Renal cortical epithelial cell (primary cell): ENCODE data around the gene LPA. TPM values are rescaled to one million over a fixed set of nuclear protein-coding genes. Genes with fewer than 3 reads are reported as not detected.

Experiments
- DNase-seq: peaks from one replicate; pipeline ENCODE4 v3.0.0-alpha.2; 2011; ENCODE audit warnings: low read depth
- total RNA-seq: library from RNA; depleted of rRNA; stranded (reverse); fragments of >200 nt; gene quantifications from 2 replicates; pipeline ENCODE4 v1.2.3, GENCODE V29; 2014

LPA gene
- total RNA-seq, 1 donor from 2014 or later = not detected

DNA sequence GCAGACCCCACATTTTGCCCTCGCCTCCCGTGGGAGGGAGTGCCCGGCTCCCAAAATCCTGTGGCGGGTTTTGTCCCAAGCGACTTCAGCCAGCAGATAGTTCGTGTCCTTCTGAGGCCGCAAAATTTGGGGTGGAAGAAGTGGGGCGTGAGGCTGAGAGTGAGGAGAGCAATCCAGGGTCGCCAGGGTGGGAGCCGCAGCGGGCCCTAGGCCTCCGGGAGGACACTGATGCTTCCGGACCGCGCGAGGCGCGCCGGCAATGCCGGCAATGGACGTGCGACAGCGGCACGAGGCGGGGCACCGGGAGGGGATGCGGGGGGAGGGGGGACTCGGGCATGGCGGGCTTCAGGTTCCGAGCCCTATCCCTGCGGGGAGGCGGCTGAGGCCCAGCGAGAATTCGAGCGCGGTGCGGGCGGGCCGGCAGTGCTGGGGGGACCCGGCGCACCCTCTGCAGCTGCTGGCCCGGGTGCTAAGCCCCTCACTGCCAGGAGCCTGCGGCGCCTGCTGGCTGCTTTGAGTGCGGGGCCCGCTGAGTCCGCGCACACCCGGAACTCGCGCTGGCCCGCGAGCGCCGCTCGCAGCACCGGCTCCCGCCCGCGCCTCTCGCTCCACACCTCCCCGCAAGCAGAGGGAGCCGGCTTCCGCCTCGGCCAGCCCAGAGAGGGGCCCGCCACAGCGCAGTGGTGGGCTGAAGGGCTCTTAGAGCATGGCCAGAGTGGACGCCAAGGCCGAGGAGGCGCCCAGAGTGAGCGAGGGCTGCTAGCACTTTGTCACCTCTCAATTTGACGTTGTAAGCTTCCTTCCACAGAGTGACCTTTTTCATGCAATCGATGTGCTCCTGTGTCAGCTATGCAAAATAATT is 143.8 kb downstream of the LPA start:
- no peak for DNase-seq

DNA sequence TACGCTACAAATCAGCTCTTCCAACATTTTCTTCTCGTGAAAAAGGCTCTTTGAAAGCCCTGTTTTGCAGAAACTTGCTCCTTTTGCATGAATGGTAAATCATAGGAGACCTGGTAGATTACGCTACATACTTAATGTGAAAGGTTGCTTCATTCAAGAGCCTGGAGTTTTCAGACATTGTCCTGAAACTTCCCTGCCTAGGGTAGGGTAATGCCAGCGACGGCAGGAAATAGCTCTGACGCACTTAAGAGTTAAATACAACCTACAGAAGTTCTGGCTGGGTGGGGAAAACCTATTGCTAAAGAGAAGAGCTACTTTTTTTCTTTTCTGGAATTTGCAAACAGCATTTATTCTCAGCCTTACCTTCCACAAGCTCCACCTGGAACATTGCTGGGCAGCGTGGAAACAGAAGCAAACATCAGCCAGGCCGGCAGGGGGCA is 144.5 kb downstream of the LPA start:
- peak; percentile 38 for DNase-seq

DNA sequence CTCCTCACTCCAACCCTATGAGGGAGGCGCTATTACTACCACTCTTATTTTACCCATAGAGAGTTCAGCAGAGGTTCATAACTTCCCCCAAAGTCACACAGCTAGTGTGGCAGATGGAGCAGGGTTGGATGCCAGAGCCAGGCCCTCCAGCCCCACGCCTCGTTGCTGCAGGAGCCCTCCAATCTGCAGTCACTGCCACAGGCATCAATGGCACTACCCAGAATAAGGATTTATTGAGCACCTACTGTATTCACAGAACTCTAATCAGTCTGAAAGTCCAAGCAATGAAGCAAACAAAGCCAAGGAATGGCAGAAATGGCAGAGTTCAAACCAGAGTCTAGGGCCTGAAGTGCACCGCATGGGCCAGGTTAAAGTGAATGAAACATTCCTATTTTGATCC is 144.9 kb downstream of the LPA start:
- no peak for DNase-seq

DNA sequence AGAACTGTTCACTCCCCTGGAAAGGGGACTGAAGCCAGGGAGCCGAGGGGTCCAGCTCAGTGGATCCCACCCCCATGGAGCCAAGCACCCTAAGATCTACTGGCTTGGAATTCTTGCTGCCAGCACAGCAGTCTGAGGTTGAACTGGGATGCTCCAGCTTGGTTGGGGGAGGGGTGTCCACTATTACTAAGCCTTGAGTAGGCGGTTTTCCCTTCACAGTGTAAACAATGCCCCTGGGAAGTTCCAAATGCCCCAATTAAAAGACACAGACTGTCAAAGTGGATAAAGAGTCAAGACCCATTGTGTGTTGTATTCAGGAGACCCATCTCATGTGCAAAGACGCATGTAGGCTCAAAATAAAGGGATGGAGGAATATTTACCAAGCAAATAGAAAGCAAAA is 150.2 kb downstream of the LPA start:
- peak; percentile 18 for DNase-seq

DNA sequence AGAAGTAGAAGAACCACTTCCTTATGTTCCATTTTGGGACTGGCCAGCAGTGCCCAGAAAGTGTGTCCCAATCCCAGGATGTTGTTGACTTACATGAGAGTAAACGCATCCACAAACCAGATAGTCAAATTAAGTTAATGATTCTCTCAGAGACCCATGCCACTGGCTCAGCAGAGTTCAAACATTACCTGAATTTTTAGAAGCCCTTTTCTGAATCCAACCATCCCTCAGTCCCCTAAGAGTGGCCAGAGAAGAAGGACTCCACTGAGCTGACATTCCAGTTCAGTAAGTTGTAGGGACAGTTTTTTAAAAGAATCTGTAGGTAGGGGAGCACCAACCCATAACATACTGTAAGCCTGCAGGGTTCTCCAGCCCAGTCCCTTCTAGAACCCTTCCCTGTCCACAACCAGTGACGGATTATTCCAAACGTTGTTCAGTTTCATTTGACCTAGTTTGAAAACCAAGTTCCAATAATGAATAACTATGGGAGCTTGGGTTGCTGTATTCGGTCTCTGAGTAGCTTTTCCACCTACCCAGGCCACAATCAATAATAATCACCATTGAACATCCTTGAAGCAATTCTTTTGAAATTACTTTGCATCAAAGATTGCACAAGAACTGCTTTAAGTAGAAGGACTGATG is 153.0 kb downstream of the LPA start:
- DNase-seq = no peak

DNA sequence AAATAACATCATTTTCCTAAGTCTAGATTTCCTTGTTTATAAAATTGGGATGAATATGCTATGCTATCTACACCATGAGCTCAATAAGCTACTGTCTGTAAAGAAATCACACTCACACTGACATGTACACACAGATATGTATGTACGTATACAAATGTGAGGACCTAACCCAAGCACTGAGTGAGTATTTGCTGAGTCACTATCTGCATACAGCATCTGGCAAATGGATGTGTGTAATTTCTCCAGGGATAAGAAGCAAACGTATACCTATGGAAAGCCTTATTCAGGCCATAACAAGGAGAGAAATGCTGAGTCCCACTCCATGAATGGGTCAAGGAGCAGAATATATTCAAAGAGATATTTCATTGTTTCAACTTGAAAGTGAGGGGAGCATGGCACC is 153.9 kb downstream of the LPA start:
- no peak for DNase-seq

DNA sequence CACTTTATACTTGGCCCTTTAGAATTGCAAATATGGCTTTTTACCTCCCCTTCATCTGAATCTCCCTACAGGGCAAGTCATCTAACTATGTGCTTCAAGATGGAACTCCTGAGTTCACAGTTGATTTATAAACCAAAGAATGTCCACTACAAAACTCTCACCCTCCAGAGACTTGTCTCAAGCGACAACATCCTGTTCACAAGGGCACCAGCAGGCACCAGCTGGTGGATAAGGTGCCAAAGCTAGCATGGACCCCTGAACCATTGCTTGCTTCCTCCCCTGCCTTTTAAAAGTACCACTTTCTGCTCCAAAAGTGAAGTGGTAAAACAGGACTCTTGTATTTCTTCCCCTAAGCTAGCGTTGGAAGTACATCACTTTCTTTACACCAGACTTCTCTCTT is 154.5 kb downstream of the LPA start:
- DNase-seq = no peak

DNA sequence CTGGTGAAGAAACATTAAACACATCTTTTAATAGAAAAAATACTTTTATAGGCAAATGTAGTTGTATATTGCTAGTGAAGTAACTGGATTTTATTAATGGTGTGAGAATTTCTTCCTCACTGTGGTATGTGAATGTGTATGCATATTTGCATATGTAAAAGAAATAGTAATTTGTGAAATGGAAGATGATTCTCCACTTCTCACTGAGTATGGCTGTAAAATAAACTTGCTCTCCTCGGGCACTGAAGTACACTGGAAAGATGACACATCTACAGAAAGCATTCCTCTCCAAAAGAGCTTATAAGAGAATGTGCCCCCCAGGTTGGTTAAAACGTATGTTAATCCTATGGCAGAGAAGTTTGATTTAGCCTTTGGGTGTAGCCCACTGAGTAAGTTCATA is 155.5 kb downstream of the LPA start:
- no peak for DNase-seq

DNA sequence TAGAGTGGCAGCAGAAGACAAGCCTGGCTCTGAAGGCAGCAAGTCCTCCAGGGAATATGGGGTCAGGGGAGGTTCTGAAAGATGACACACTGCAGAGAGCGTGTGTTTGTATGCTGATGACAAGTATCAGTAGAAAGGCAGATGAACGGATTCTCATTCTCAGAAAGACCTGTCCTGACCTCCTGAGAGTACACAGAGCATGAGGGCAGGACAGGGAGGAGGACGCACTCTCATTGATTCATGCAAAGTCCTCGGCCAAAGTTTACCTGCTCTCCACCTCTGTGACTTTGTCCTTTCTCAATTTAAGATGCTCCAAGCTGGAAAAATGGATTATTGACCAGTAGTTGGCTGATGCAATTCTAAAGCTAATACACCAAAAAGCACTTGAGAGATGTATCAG is 156.7 kb downstream of the LPA start:
- no peak for DNase-seq

DNA sequence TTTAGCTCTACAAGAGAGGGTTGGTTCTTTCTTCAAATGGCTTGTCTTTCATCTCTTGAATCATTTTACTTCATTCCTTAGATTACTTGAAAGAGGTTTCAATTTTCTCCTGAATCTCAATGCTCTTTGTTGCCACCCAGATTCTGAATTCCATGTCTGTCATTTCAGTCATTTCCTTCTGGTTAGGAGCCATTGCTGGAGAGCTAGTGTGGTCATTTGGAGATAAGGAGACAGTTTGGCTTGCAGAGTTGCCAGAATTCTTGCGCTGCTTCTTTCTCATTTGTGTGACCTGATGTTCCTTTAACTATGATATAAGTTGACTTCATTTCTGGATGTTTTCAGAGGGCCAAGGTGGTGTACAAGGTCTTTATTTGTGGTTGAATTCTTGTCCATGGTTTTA is 158.1 kb downstream of the LPA start:
- no peak for DNase-seq

DNA sequence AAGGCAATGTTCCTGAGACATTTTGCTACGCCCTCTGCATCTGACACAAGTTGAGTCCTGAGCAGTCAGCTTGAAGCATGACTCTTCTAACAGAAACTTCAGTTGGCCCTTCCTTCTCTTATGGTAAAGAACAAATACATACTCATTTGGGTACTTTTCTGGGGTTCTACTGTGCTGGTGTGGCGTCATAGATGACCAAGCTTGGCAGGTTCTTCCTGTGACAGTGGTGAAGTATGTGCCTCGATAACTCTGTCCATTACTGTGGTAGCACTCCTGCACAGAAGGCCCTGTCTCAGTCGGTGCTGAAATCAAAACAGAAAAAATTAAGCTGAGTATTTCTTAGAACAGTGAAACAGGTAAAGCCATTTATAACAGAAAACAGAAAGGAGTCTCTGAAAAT is 163.4 kb downstream of the LPA start:
- no peak for DNase-seq

DNA sequence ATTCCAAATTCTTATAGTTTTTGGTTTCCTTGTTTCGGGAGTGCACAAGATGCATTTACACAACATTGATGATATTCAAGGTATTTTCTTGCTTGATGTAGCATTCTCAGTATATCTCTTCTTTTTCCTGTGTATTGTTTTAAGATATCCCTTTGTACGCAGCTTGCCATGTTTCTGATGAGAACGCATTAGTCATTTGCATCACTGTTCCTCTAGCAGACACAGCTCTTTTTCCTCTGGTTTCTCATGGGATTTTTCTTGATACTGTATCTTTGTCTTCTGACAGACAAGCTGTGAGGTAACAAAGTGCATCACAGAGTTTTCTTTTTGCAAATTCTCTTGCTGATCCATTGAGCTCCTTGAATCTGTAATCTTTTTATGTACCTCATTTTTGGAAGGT is 169.5 kb downstream of the LPA start:
- DNase-seq = no peak

DNA sequence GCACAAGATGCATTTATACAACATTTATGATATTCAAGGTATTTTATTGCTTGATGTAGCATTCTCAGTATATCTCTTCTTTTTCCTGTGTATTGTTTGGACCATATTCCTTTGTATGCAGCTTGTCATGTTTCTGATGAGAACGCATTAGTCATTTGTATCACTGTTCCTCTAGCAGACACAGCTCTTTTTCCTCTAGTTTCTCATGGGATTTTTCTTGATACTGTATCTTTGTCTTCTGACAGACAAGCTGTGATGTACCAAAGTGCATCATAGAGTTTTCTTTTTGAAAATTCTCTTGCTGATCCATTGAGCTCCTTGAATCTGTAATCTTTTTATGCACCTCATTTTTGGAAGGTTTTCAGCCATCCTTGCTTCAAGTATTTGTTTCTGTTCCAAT is 175.0 kb downstream of the LPA start:
- DNase-seq = no peak

DNA sequence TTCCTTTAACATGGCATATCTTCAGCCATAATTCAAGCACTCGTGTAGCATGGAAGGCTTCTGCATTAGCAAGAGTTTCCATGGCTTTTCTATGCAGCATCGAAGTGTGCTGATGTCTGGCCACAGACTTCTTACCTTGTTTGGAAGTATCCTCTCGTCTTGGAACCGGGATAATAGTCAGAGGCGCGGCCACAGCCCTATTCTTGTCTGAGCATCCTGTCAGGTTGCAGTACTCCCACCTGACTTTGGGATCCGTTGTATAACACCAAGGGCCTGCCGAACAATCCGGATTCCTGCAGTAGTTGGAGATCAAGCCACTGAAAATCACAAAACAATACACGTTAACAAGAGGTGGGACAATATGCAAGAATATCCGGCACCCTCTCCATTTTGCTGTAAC is 177.0 kb downstream of the LPA start:
- DNase-seq = no peak

Other genes with a start within 250 kb of the LPA start
- not detected in 2 replicates for gene PLG, start 38.0 kb upstream of the LPA start, total RNA-seq